RWPE1 (cell line): Measurements from ENCODE around the gene SEC61A2.

Experiments used
- CTCF ChIA-PET: fragments of 350-600 bp; sonication (Branson Sonifier 250); formaldehyde crosslinking; extraction: SDS; loops from one replicate; lab custom pipeline; 2021; lab: Yijun Ruan, JAX
- POLR2A ChIA-PET: fragments of 400-600 bp; formaldehyde crosslinking; extraction: SDS; loops from one replicate; lab custom pipeline; 2020; ENCODE audit warnings: antibody characterized with exemption; ENCODE audit not compliant: low non-redundant PET; lab: Yijun Ruan, JAX
- DNase-seq: peaks from one replicate; pipeline ENCODE4 v3.0.0; 2012; ENCODE audit warnings: low spot score
- H3K27ac ChIP-seq: fragments of 450-650 bp; 2 replicates; pipeline ENCODE4 v1.5.1; 2017
- CTCF ChIP-seq: fragments of 450-650 bp; conservative IDR thresholded peaks from 2 replicates; pipeline ENCODE4 v1.5.1; 2017; ENCODE audit warnings: low read depth, mild to moderate bottlenecking

Gene SEC61A2

GRCh38 chr10:12196531-12197211 is 67.2 kb downstream of the SEC61A2 start:
- no peak for TF ChIP-seq CTCF
- POLR2A ChIA-PET, result interaction anchor here (0.5 kb wide), 1 partner anchor 343 kb away, joined by 3 read pairs; no protein-coding TSS in a partner anchor
- CTCF ChIA-PET, result no interaction called here
- DNase-seq, result no peak
- H3K27ac ChIP-seq, result peak overlapping the region; percentile 91

GRCh38 chr10:12198156-12198555 is 68.7 kb downstream of the SEC61A2 start:
- TF ChIP-seq CTCF, result no peak
- POLR2A ChIA-PET, result no interaction called here
- DNase-seq, result no peak
- H3K27ac ChIP-seq, result no peak overlapping the region
- CTCF ChIA-PET, result interaction anchor here (1.2 kb wide), 1 partner anchor 17 kb away, joined by 12 read pairs; no protein-coding TSS in a partner anchor

GRCh38 chr10:12200850-12201249 is 71.4 kb downstream of the SEC61A2 start:
- ChIA-PET CTCF (no interaction called here), POLR2A (interaction anchor here (0.6 kb wide), 1 partner anchor 118 kb away, joined by 5 read pairs; no protein-coding TSS in a partner anchor)

GRCh38 chr10:12201543-12201942 is 72.1 kb downstream of the SEC61A2 start:
- DNase-seq, result no peak
- no peak overlapping the region for H3K27ac ChIP-seq
- CTCF ChIA-PET, result interaction anchor here (0.8 to 3.1 kb wide), 2 partner anchors 13 to 507 kb away, joined by 3 to 20 read pairs; no protein-coding TSS in a partner anchor
- no peak for TF ChIP-seq CTCF
- POLR2A ChIA-PET, result interaction anchor here (0.6 kb wide), 1 partner anchor 156 kb away, joined by 3 read pairs; no protein-coding TSS in a partner anchor

More at GRCh38 chr10:12200850-12201249, 71.4 kb downstream of the SEC61A2 start:
- no peak for DNase-seq
- no peak for TF ChIP-seq CTCF
- H3K27ac ChIP-seq, result no peak overlapping the region

GRCh38 chr10:12202226-12202625 is 72.7 kb downstream of the SEC61A2 start:
- no peak for DNase-seq
- TF ChIP-seq CTCF, result no peak
- POLR2A ChIA-PET, result no interaction called here
- H3K27ac ChIP-seq, result no peak overlapping the region
- CTCF ChIA-PET, result interaction anchor here (0.8 to 3.1 kb wide), 2 partner anchors 13 to 506 kb away, joined by 3 to 20 read pairs; no protein-coding TSS in a partner anchor

GRCh38 chr10:12205082-12205481 is 75.6 kb downstream of the SEC61A2 start:
- POLR2A ChIA-PET, result interaction anchor here (0.7 kb wide), 1 partner anchor 17 kb away, joined by 7 read pairs; no protein-coding TSS in a partner anchor

More at GRCh38 chr10:12205082-12205481, 75.6 kb downstream of the SEC61A2 start:
- CTCF ChIA-PET, result interaction anchor here (0.6 kb wide), 1 partner anchor 38 kb away, joined by 3 read pairs; no protein-coding TSS in a partner anchor
- TF ChIP-seq CTCF, result no peak
- no peak for DNase-seq
- H3K27ac ChIP-seq, result no peak overlapping the region
